Measurements from ENCODE around the gene SPAG7.
A peak's percentile ranks its signal among the peaks of the same experiment; 100 is the strongest.

The SPAG7 gene

GRCh38 chr17:4949321-4950074 lies 18.1 kb downstream of the SPAG7 start:
- DNase-seq: peak; percentile 50

DNA sequence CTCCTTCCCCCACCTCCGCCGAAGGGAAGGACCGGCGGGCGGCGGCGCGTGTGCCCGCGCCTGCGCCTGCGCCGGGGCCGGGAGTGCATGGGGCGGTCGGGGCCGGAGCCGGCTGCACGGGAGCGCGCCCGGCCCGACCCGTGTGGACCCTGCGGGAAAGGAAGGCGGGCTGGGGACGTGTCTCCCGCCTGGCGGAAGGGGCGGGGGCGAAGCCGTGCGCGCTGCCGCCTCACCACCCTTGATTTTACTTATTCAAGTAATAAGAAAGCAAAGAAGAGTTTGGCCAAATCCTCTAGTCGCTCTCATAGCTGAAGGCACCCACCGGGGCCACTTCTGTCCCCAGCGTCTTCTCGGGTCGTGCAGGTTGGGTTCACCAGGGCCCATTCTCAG lies 18.7 kb downstream of the SPAG7 start:
- peak; percentile 86 for DNase-seq

GRCh38 chr17:4948166-4948930 lies 19.3 kb downstream of the SPAG7 start, which contains the start of gene PFN1:
PFN1 (minus strand) TSS chr17:4948530; CDS start chr17:4948394, 136 bp downstream.
- DNase-seq: peak; percentile 82

DNA sequence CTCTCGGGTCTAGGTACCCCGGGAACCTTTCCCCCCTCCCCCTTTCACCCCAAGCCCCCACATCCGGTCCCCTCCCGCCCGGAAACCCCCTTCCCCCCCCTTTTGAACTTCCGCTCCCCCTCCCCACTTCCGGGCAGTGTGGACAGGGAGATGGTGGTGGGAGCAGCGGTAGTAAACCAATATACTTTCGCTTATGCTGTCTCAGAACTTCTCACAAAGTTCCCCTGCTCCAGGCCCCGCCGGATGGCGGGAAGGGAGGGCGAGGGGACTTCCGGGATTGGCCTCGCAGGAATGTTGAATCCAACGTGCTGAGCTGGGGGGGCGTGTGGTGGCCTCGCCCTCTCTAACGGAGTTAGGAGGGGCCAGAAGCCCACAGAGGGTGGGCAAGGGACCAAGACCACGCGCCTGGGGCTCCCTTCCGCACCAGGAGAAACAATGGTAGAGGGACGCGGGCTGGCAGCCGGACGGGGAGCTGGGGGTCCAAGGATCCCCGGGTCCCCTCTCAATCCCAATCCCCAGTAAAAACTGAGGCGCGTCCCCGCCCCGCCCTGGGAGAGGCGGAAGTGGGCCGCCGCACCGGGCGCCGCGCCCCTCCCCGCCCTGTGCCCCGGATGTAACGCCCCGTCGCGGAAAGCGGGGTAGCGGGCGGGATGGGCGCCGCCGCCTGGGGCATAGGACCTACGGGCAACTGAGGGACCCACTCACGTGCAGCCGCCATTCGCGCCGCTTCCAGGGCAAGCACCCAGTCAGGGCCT lies 20.0 kb downstream of the SPAG7 start:
- peak; percentile 33 for DNase-seq

DNA sequence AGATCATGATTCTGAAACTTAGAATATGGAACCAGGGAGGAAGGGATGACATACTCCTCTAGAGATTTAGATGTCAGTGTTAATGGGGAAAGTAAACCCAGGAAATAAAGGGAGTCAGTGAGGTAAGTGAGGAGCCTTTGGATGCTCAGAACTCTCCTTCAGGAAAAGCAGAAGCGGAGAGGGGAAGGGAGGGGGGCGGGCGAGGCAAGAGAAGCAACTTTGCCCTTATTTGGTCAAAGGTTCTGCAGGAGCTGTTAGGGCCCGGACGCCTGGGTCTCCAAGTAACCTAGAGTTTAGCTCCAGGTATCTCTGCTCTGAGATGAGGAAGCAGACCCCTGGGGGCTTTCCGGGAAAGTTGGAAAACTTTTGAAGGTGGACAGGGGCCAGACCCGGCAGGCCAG lies 20.6 kb downstream of the SPAG7 start:
- DNase-seq: no peak

DNA sequence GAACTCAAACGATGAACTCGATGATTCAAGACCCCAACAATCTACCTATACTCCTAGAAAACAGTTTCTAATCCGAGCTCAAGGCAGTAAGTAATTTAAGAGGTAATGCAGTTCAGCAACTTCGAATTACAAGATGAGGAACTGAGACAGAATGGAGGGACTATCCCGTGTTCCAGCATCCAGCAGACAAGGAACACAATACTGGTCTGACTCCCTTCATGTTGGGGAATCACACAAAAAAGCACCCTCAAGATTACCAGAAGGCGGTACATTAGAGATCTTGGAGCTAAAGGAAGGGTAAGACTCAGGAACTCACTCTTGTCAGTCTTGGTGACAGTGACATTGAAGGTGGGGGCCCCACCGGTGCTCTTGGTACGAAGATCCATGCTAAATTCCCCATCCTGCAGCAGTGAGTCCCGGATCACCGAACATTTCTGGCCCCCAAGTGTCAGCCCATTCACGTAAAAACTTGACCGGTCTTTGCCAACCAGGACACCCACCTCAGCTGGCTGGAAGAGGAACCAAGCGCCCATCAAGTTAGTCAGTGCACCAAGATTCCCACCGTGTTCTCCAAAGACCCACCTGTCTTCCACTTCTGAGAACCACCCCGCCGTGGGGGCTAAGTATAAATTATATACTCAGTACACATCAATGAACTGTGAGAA lies 21.2 kb downstream of the SPAG7 start:
- no peak for DNase-seq

DNA sequence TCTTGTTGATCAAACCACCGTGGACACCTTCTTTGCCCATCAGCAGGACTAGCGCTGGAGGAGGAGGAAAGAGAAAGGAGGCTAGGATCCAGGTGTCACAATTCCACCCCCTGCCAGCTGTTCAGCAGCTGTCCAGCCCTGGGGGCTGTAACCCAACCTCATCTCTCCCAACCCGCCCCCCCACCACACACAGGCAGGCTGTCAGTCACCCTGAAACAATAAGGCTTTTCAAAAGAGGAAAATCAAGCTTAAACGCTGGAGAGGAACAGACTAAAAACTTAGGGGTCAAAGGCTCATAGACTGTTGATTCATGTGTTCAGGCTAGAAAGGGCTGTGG lies 21.7 kb downstream of the SPAG7 start:
- no peak for DNase-seq

- no peak for DNase-seq
Observed at GRCh38 chr17:4945176-4945943, 22.3 kb downstream of the SPAG7 start.

- DNase-seq: no peak
Observed at GRCh38 chr17:4944554-4945175, 23.0 kb downstream of the SPAG7 start.

GRCh38 chr17:4944163-4944553 lies 23.5 kb downstream of the SPAG7 start:
- DNase-seq: no peak

DNA sequence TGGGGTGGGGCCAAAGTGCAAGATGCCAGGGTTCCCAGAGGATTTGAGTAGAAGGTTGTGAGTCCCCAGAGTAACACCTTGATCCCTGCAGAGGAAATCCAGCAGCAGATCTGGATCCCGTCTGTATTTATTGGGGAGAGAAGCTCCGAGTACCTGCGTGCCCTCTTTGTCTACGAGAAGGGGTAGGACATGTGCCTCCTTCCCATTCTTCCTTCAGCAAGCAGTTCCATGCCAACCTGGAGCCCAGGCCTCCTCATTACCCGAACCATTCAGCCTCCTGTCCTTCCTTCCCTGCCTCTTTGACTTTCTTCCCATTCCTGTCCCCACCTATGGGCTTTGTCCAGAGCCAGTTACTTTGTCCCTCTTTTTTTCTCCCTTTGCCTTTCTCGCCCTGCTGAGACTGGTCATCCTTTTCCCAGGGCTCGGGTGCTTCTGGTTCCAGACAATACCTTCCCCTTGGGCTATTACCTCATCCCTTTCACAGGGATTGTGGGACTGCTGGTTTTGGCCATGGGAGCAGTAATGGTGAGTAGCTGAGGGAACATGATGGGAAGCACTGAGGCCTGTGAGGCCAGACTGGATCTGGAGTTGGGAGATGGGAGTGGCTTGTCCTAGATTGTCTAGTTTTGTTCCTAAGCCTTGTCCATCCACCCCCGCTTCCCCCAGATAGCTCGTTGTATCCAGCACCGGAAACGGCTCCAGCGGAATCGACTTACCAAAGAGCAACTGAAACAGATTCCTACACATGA lies 24.7 kb downstream of the SPAG7 start:
- no peak for DNase-seq

GRCh38 chr17:4941319-4941610 lies 26.4 kb downstream of the SPAG7 start:
- no peak for DNase-seq

GRCh38 chr17:4940555-4941318 lies 26.9 kb downstream of the SPAG7 start:
- no peak for DNase-seq

DNA sequence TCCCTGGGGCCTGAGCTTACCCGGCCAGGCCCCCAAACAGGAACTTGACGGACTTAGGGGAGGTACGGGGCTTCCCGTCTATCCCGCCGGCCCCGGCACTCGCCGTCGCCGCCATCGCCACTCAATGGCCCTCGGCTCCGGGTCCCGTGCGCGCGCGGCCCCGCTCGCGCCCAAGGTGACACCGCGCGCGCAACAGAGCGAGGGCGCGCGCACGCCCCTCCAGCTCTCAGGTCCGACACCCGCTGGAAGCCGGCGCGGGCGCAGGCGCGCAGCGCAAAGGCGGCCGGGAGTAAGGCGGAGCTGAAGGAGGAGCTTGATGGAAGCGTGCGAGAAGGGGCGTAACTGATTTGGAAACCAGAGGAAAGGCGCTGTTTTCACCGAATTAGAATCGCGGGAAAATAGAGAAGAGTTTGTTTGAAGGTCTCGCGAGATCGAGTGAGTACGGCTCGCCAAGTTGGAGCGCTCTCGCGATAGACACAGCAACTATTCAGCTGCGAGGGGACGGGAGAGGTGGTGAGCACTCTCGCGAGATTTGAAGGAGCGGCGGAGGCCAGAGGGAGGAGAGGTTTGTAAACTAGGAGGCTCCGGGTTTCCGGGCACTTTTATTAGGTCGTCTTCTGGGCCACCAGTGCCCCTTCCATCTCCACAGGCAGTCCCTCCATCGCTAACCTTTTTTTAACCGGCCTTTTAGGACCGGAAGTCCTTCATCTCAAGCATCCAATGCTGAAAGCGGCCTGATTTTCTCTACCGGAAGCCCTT lies 27.6 kb downstream of the SPAG7 start, which contains the start of the genes RNF167 and SLC25A11:
Gene RNF167, plus strand, starts transcription at position 473 of the 759 bp plus-strand sequence. CDS start 642 bp downstream, outside the sequence.
Gene SLC25A11, minus strand, starts transcription at position 251 of the 759 bp plus-strand sequence. Its CDS starts 136 bp downstream, at position 115.
- peak; percentile 97 for DNase-seq

DNA sequence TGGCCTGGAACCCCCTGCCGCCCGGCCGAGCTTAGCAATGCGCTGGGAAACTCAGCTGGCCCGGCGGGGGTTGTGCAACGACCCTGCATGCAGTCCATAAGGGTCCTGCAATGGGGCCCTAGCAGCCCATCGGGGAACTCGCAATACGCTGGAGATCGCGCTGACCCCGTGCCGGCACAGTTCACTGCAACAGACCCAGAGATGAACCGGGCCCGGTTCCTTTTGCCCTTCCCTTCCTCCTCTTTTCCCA lies 28.1 kb downstream of the SPAG7 start:
- DNase-seq: no peak

- DNase-seq: no peak
Observed at GRCh38 chr17:4938688-4939545, 28.7 kb downstream of the SPAG7 start.

- DNase-seq: no peak
Observed at GRCh38 chr17:4938069-4938491, 29.5 kb downstream of the SPAG7 start.

- no peak for DNase-seq
Observed at GRCh38 chr17:4937553-4937952, 30.1 kb downstream of the SPAG7 start.

DNA sequence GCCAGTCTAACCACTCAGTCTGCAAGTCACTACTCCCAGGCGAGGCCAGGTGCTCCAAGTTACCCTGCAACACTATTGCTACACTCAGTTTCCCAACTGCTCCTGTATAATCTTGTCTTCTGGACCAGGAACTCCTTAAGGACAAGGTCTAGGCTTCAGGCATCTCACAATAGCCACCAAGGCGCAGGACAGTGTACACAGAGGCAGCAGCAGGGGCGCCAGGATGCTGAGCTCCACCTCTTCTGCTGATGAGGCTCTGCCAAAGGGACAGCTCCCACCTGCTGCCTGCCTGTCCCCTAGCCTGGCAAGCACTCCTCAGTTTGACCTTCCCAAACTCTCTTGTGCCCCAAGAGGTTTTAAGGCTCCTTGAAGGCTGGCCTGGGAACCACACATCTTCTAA lies 31.2 kb downstream of the SPAG7 start:
- no peak for DNase-seq
